Measurements from ENCODE around the gene SECISBP2L.

SECISBP2L gene

DNA sequence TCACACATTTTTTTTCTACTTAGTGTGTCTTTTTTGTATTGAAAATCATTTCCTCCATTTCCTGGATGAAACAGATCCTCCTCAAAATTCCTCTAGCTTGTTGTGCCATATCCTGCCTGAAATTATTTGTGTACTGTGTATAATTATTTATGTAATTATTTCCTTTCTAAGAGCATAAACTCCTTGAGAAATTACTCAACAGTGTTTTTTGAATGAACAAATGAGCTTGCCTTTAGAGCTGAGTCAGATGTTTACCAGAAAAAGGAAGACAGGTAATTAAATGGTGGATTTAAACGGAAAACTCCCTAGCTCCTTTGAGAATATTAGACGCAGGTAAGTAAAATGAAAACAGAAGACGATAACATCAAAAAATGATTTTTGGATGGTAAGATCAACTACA is 13.2 kb upstream of the SECISBP2L start:
- no peak for DNase-seq

DNA sequence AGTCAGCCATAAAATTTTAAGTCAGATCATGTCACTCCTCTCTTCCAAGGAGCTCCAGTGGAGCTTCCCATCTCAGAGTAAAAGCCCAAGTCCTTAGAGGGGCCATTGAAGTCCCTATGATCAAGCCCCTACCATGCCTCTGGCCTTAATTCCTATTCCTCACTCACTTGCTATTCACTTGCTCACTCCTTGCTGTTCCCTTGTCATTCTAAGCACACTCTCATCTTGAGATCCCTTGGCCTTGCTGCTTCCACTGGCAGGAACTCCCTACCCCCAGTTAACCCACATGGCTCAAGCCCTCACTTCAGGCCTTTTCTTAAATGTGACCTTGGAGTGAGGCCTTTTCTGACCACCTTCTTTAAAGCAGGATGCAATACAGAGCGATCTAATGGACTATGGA is 12.3 kb upstream of the SECISBP2L start:
- no peak for DNase-seq

DNA sequence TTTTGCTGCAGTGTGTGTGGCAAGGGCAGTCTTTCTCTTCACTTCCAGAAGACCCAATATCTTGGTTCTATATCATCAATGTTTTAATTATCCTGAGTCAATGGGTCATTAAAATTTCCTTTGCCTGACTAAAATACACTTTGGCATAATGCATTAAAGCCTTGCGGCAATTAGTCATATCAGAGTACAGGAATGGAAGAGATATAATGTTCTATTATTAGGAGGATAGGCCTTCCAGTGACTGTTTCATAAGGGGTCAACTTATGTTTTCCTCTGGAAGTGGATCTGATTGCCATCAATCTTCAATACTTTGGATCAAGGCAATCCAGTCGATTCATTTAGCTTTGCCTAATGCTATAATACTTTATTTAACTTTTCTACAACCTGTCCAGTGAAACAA is 9.4 kb upstream of the SECISBP2L start:
- DNase-seq, result no peak

DNA sequence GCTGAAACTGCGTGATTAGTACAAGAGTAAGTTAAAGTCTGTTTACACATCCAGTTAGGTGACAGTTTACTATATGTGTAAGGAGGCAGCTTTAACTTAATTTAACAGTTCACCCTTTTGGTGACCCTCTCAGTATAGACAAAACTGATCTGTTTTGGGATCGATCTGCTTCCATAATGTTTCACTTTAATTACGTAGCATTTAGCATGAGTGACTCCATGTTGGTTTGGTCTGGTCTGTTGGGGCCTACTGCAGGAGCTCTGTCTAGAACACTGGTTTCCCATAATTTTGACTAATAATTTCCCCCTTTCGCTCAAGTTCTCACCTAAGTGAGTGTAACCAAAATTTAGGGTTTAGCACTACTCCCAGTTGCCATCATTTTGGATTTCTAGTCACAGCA is 6.4 kb upstream of the SECISBP2L start:
- no peak for DNase-seq

DNA sequence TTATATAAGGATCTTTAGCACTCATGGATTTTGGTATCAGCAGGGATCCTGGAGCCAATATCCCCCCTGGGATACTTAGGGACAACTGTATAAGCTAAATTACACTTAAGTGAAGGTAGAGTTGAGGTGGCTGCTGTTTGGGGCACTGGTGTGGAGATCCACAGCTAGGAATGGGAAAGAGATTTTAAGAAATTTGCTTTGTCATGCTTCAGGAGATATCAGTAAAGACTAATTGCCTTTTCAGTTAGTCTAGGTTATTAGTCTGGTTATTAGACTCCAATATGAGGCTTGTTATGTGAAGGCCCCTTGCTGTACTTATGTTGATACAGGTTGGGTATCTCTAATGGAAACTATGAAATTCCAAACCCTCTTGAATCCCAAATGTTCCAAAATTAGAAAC is 1.2 kb upstream of the SECISBP2L start:
- DNase-seq, result no peak

DNA sequence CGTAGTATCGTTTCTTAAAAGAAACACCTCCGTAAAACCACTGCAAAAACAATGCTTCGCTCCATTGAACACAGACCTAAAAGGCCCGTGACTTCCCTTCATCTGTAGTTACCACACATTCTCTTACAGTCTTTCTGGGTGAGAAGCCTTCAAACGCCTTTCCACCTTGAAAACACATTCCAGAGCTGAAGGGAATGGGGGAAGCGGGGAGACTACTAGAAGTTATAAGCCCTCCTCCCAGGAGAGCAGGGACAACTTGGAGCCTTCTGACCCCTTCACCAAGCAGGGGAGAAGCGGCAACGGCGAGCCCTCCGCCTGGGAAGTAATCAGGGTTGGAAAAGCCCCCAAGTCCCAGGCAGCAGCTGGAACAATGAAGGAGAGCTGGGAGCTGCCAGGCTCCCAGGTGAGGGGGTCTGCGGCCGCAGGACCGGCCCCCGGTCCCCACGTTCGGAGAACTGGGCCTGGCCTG is 461 bp downstream of the SECISBP2L start:
- no peak for DNase-seq

DNA sequence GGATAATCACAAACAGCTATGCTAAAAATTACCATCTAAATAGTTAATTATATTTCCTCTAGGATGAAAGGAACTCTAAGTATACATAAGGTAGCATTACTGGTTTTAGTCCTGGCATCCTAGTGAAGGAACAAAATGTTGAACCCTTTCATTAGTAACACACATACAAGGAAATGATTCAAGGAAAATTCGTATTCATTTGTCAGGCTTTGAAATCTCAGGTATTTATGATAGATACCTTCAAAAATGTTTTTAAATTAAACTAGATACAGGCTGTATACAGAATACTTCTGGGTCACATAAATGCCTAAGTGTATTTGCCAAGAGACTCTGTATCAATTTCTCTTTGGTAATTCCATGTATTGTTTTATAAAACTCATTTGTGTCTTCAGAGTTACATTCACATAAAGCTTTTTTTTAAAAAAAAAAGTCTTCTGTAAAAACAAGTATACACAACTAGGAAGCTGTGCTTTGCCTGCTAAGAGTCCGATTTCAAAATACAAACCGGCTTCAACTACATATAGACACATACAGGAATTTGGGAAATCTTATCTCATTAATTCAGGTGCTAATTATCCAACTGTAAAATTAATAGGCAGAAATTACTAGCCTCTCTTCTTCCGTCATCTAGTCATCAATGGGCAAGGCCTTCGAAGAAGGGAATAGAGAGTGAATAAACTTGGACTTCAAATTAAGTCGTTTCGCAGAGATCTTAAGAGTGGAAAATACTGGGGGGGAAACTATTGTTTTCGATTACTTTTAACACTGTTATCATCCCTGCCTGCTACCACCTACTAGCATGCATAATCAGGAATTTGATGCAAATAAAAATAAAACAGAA is 1.3 kb downstream of the SECISBP2L start:
- no peak for DNase-seq

DNA sequence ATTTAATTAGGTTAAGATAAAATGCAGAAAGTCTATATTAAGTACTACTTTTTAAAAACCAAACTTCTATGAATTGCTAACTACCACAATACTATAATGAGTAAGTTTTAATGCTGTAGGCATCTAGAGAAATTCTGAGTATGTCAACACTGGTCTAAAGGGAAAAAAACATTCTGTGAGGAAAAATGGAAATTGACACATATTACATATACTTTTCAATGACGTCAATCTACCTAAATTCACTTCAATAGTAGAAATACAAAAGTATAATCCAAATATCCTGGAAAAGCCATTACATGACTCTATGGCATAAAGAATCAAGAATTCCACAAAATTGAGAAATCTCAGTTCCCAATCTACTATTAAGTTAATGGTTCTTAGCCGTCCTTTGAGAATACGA is 2.2 kb downstream of the SECISBP2L start:
- DNase-seq, result no peak

DNA sequence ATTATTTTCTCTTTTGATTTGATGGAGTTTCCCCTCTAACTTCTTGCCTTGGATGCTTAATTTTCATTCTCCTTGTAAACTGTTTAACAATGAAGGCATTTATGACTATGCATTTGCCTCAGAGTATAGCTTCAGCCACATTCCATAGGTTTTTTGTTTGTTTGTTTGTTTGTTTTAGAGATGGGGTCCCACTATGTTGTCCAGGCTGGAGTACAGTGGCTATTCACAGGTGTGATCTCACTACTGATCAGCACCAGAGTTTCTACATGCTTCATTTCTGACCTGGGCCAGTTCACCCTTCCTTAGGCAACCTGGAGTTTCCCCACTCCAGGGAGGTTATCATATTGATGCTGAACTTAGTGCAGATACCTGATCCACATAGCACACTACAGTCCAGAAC is 4.1 kb downstream of the SECISBP2L start:
- DNase-seq, result no peak

DNA sequence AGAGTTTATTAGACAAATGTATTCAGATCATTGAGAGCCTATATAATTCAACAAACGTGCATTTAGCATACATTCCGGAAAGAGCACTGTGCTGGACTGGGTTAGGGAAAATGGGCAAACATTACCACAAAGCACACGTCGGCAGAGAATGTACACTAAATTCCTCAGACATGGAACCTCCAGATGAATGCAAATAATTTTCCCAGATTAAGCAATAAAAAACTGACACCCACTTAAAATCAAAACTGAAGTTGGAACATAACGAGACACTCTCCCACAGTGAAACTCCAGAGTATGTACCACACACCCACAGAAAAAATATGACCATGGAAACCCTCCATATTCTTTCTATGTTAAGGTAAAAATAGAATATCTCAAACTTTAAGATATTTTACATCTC is 4.8 kb downstream of the SECISBP2L start:
- DNase-seq, result no peak

DNA sequence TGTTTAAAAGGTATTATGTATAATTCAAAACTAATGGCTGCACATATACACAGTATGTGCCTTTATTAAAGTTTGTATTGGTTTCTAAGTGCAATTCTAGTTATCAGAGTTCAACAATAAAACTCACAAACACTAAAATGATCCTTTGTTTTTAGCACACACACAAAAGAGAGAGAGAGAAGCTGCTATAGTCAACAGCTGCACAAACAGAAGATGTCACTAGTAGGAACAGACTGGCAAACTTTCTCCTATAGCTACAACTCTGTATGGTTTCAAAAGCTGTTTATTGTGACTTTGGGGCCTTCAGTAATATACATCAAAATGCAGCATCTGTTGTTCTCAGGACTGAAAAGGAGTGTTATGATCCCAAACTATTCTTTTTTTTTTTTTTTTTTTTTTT is 6.1 kb downstream of the SECISBP2L start:
- no peak for DNase-seq

DNA sequence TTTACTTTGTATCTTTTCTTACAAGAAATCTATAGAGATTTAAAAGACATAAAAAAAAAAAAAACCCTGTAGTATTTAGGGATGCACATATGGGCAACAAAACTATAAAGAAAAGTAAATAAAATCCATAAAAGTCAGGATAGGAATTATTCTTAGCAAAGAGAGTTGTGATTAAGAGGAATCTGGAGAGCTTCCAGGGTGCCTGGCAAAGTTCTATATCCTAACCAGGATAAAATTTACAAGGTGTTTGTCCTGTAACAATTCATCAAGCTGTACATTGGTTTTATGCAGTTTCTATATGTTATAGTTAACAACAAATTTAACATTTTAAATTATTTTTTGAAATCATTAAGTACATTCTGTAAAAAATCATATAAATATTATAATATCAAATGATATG is 7.9 kb downstream of the SECISBP2L start:
- no peak for DNase-seq

DNA sequence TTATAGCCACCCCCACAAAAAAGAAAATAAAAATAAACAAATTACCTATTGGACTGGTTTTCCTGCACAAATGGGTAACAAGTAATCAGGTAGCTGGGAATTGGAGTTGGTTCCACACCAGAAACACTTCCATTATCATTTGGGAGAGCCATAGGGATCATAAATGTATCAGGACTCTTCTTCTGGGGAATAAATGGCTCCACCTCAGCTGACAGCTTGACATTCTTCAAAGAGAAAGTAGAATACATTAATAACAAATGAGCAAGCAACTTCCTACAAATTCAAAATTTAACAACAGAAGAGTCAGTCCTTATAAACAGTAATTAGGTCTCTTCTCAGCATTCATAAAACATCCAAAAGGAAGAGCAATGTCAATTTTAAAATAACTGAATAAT is 8.7 kb downstream of the SECISBP2L start:
- DNase-seq, result no peak

DNA sequence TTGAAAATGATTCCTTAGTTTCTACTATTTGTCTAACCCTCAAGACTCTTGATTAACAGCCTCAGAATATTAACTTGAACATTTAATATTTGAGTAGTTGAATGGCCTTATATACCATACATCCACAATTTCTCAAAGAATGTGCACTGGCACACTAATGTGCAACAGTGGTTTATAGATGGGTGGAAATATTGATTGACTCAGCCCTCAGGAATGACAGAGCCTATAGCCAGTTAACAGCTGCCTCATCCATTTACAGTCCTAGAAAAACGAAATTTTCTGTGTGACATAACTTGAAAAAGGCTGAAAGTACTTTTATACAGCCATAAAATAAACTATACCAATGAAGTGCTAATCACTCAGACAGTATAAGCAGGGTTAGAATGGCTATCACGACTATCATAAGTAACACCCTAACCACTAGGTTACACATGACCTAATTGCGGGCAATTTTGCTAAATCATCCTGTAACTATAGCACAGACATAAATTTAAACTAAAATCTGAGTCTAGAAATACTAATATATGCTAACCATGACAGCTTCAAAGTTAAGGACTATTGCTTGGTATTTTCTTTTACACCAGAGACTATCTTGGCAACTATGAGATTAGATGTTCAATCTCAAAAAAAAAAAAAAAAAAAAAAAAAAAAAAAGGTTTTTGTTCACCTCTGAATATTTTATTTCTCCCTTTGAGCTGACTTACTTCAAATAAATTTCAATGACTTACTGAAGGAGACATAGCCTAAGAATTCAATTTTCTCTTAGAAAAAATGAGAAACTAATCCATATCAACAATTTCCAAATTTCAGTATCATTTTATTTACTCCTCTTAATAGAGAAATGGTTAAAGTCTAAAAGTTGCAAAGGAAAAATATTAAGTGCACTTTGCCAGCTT is 9.3 kb downstream of the SECISBP2L start:
- no peak for DNase-seq

DNA sequence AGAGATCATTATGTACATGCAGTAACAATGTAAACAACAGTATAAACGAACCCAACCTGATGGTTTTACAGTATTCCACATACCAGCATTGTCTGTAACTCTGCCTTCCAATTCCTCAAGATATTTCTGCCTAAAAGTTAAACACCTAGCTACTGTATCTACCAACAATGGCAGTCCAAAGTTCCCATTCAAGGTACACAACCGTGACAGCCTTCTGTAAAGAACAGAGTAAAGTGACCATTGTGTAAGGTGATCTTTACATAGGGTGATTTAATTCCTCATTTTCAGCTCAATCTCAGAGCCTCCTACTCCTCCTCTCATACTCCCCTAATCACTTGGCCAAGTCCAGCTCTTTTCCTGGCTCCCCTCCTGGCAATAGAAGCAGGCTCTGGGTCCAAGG is 10.4 kb downstream of the SECISBP2L start:
- no peak for DNase-seq

DNA sequence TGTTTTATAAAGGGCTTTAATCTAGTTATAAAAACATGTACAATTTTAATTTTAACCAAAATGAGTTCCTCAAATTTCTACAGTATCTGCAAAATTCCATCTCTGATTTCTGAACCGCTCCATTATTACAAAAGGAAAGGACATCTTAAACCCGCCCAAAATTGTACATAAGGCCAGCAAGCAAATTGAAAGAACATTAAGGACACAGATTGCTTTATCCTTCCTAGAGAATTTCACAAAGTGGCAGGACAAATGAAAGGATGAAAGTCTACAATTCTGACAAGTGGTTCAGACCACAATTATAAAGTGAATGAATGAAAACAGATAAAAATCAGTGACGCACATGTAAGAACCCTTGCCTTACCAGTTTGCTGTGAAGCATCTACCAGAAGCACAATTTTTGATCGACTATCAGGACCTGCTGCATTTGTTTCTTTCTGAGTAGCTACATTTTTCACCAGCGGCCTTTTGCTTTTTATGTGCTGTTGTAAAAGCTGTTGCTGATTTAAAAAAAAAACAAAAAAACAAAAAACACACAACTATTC is 13.6 kb downstream of the SECISBP2L start:
- no peak for DNase-seq

DNA sequence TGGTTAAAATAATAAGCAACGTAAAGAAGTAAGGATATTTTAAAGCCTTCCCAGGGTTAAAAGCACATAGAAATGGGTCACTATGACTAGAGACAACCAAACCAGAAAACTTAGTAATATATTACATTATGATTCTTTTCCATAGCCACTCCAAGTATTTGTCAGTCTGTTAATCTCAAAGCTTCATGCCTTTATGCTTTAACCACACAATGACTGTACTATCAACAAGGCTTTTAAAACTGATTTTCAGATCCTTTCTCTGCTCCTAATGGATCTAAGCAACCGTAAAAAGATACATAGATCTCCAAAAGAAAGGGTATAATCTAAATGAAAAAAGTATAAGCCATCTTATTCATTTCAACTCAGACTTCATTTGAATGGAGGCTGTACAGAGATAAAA is 14.4 kb downstream of the SECISBP2L start:
- DNase-seq, result no peak

DNA sequence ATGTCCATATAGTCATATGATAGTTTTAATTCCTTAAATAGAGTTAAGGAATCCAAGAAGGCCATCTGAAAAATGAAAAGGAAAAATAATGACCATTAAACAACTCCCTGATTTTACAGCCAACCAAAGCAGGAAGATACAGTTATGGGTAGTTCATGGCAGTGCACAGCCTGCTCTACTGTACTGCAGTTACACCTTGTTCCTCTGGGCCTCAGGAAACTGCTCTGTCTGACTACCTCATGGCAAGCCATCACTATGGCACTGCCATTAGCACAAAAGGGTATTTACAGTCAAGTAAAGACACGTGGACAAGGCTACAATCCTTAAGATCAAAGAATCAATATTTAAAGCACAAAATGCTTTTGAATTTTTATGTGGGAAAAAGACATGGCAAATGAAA is 19.5 kb downstream of the SECISBP2L start:
- DNase-seq, result no peak

DNA sequence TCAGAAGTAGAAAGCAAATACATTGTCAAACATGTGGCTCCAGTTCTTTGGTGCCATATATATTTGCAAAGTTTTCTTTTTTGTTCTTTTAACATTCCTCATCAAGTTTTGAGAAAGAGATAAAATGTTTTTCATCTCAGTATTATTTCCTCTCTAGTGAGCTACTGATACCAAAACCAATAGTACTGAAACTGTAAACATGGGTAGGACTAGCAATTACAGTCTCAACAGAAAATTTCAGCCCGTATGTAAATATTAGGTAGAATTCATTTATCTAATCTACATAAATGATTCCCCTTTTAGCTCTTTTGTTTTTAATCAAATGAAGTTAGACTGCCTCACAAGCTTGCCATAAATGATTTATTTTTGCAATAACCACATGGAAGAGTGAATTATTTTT is 21.4 kb downstream of the SECISBP2L start:
- no peak for DNase-seq

DNA sequence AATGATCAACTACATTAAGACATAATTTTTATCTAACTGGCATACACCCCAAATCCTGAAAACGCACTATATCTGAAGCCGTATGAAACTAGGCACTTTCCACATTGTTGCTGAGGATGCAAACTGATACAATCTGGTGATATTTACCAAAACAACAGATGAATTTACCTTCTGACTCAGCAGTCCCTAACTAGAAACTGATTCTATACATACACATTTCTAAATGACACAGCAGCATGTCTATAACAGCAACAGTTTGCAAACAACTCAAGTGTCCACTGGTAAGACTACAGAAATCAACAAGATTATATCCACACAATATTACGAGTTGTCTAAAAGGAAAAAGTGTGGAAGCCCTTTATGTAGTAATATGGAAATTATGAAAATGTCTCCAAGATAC is 22.9 kb downstream of the SECISBP2L start:
- no peak for DNase-seq

DNA sequence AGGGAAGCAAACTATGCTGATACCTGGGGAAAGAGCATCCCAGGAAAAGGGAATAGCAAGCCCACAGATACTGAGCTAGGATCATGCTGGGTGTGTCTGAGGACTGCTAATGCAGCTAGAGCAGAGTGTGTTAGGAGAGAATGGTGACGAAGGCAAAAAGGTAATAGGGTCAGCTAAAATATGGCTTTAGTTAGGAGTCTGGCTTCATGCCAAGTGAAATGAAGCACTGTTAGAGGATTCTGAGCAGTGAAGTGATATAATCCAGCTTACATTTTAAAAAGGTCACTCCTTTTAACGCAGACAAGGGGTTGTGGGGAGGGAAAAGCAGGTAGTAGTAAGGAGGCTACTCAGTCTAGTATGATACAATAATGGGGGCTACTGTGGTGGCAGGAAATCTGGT is 30.4 kb downstream of the SECISBP2L start:
- DNase-seq, result no peak

DNA sequence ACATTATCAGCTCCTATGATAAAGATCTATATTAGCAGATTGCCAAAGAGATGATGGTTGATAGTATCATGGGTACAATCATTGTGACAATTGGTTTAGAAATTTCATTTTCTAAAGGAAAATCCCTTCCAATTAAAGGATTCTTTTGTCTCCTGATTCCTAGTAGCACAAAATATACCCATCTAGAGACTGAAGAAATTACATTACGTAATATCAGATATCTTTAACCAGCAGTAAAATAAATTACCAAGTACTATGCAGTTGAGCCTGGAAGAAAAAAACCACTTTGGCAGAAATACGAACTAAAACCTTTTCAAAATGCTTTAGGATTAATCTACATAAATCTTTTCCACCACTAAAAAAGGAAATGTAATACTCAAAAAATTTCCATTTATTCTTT is 46.9 kb downstream of the SECISBP2L start:
- DNase-seq, result no peak

DNA sequence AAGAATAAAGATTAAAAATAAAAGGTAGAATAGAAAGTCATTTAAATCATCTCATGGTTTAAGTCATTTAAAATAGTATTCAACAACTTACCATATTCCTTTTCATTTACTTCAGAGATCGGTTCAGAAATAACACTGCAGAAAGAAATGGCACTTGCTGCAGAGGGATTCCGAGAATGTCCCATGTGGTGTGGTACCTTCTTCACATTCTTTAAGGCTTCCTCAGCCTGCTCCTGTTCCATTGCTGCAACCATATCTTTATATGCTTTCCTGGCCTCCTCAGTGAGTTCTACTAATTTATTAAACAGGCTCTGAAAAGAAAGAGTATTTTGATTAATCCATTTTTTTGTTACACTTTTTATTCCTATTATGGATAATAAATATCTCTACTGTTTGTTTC is 50.0 kb downstream of the SECISBP2L start:
- no peak for DNase-seq

DNA sequence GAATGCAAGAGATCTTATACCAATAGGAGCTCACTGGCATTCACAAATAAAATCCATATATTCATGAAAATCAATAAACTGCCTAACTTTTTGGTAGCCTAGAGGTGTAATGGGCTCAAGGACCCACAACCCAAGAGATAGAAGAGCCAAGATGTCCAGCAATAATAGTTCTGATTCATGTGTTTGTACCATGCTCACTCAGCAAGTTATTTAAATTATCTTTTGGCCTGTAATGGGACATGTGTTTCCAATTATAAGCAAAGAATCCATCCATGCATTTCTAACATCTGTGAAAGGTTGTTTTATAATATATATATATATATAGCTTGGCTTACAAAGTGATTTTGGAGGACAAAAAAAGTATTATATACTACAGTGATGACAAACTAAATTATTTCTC is 52.9 kb downstream of the SECISBP2L start:
- DNase-seq, result no peak
